HepG2 (cell line): ENCODE data around the gene ARFGEF3. TPM values are rescaled to one million over a fixed set of nuclear protein-coding genes. Genes with fewer than 3 reads are reported as not detected.

Experiments
- ATAC-seq: fragments of 200-7000 bp; cut with Tn5 transposase; 3 replicates; pipeline ENCODE4 v1.9.1; 2020; ENCODE audit warnings: mild to moderate bottlenecking, moderate library complexity
- BruUV-seq: library from RNA; stranded (reverse); fragments of 400-500 nt; replicated peaks from 2 replicates; lab custom pipeline; 2021; lab: Mats Ljungman, UMichigan
- CTCF ChIA-PET: fragments of 300-600 bp; formaldehyde crosslinking; extraction: SDS; loops from one replicate; lab custom pipeline; 2021; ENCODE audit warnings: low total read pairs, inconsistent platforms, low intra/inter-chr PET ratio; lab: Yijun Ruan, JAX
- POLR2A ChIA-PET: fragments of 350-600 bp; sonication (Branson Sonifier 250); formaldehyde crosslinking; loops from one replicate; lab custom pipeline; 2020; ENCODE audit warnings: antibody characterized with exemption, inconsistent platforms; lab: Yijun Ruan, JAX
- DNase-seq: peaks from one replicate; pipeline ENCODE4 v3.0.0-alpha.2; 2015; ENCODE audit warnings: low spot score
- FAIRE-seq: peaks from 3 replicates; lab custom pipeline; 2011; peaks lifted over from hg19 to GRCh38; lab: Jason Lieb, UNC
- H2AFZ ChIP-seq: one replicate; pipeline ENCODE4 v1.6.1; 2011; ENCODE audit warnings: low read length, inconsistent platforms
- H3K27ac ChIP-seq: fragments of 300-600 bp; 3 replicates; pipeline ENCODE4 v1.8.0; 2011; ENCODE audit warnings: mixed run types, mild to moderate bottlenecking, mixed read lengths, low read length, inconsistent platforms; ENCODE audit not compliant: insufficient read depth; ENCODE audit errors: extremely low read length
- H3K27me3 ChIP-seq, 2 experiments: fragments of 200-600 bp in 1 of 2; 2 replicates in 1 of 2; 3 replicates in 1 of 2; pipeline versions ENCODE4 v1.6.0 to v1.8.0; 2011; ENCODE audit warnings: low read length in 2 of 2, mild to moderate bottlenecking in 2 of 2, moderate library complexity in 2 of 2, inconsistent platforms in 1 of 2; ENCODE audit not compliant: insufficient read depth in 2 of 2, control insufficient read depth in 1 of 2
- H3K36me3 ChIP-seq, 2 experiments: fragments of 200-600 bp in 1 of 2; replicated peaks in 1 of 2; 2 replicates in 1 of 2; 3 replicates in 1 of 2; pipeline versions ENCODE4 v1.5.1 to v1.8.0; 2011; ENCODE audit warnings: low read length in 2 of 2, inconsistent platforms in 1 of 2; ENCODE audit not compliant: insufficient read depth in 2 of 2, control insufficient read depth in 1 of 2
- H3K4me1 ChIP-seq: 2 replicates; pipeline ENCODE4 v1.5.1; 2012; ENCODE audit warnings: low read length, inconsistent platforms; ENCODE audit not compliant: insufficient read depth
- H3K4me2 ChIP-seq: 2 replicates; pipeline ENCODE4 v1.6.0; 2011; ENCODE audit warnings: low read depth, low read length, inconsistent platforms
- H3K4me3 ChIP-seq, 3 experiments: fragments of 200-600 bp in 1 of 3; sonication (generic), shearing (Covaris generic) in 1 of 3; replicated peaks in 1 of 3; 2 replicates each; pipeline ENCODE4 v1.5.1; 2011 to 2016; ENCODE audit warnings: low read length in 3 of 3, inconsistent platforms in 2 of 3, low read depth in 2 of 3, mild to moderate bottlenecking in 2 of 3, control low read depth in 1 of 3, mixed read lengths in 1 of 3; ENCODE audit not compliant: insufficient read depth in 1 of 3
- H3K79me2 ChIP-seq: one replicate; pipeline ENCODE4 v1.6.1; 2011; ENCODE audit warnings: low read length, inconsistent platforms; ENCODE audit not compliant: insufficient read depth
- H3K9ac ChIP-seq: 2 replicates; pipeline ENCODE4 v1.6.0; 2011; ENCODE audit warnings: mild to moderate bottlenecking, low read depth, low read length, inconsistent platforms; ENCODE audit not compliant: insufficient read depth
- H3K9me3 ChIP-seq: 2 replicates; pipeline ENCODE4 v1.5.1; 2012; ENCODE audit warnings: mild to moderate bottlenecking, low read length
- H4K20me1 ChIP-seq: 2 replicates; pipeline ENCODE4 v1.6.0; 2011; ENCODE audit warnings: inconsistent platforms, mild to moderate bottlenecking, low read length, moderate library complexity; ENCODE audit not compliant: insufficient read depth
- DNMT3B ChIP-seq: conservative IDR thresholded peaks from 2 replicates; pipeline ENCODE4 v1.6.1; 2016; ENCODE audit warnings: missing biosample characterization, control low read depth
- ERF ChIP-seq: IDR thresholded peaks from 2 replicates; pipeline ENCODE4 v1.6.1; 2018; ENCODE audit warnings: missing biosample characterization, missing genetic modification reagents
- GTF2F1 ChIP-seq: fragments of 150-350 bp; IDR thresholded peaks from 2 replicates; pipeline ENCODE4 v1.6.1; 2014; ENCODE audit warnings: low read length
- JUNB ChIP-seq: sonication (generic); formaldehyde crosslinking; IDR thresholded peaks from 2 replicates; pipeline ENCODE4 v1.8.0; 2022; ENCODE audit warnings: missing genetic modification reagents, mild to moderate bottlenecking, borderline replicate concordance
- PPARG ChIP-seq: conservative IDR thresholded peaks from 2 replicates; pipeline ENCODE4 v1.6.1; 2016; ENCODE audit warnings: missing biosample characterization, missing genetic modification reagents
- RARA ChIP-seq: IDR thresholded peaks from 2 replicates; pipeline ENCODE4 v1.6.1; 2016; ENCODE audit warnings: missing genetic modification reagents, missing compliant biosample characterization
- TEAD3 ChIP-seq: optimal IDR thresholded peaks from 2 replicates; pipeline ENCODE3; 2016; ENCODE audit warnings: borderline replicate concordance
- TMF1 ChIP-seq: sonication (generic); formaldehyde crosslinking; IDR thresholded peaks from 2 replicates; pipeline ENCODE4 v1.8.1; 2022; ENCODE audit warnings: low read depth, missing genetic modification reagents
- ZFAT ChIP-seq: sonication (generic); formaldehyde crosslinking; conservative IDR thresholded peaks from 2 replicates; pipeline ENCODE4 v1.8.1; 2023; ENCODE audit warnings: missing genetic modification reagents, inconsistent platforms
- ZNF562 ChIP-seq: sonication (generic); formaldehyde crosslinking; IDR thresholded peaks from 2 replicates; pipeline ENCODE4 v1.8.0; 2022; ENCODE audit warnings: missing genetic modification reagents, borderline replicate concordance
- WGBS: methylation state at CpG from one replicate; pipeline ENCODE4 v1.1.6; 2017; ENCODE audit warnings: low lambda C conversion rate; 5-methylcytosine and 5-hydroxymethylcytosine counted together
- in situ Hi-C: cut with HindIII; loops from 2 replicates; pipeline ENCODE4 v1.10.0; 2017; ENCODE audit warnings: low pct_unique_long_range_greater_than_20kb; ENCODE audit not compliant: extremely low pct_ligation_motif_present
- intact Hi-C: fragments of 100-400 bp; cut with micrococcal nuclease; formaldehyde crosslinking; loops from one replicate; pipeline ENCODE4 v1.10.0; 2022; ENCODE audit not compliant: unreplicated experiment
- polyA plus RNA-seq, 8 experiments: library from polyadenylated mRNA; depleted of rRNA in 3 of 8; stranded (reverse) in 7 of 8; unstranded in 1 of 8; fragments of >200 nt; fragmentation: Illumina TruSeq in 4 of 8; extraction: Trizol in 4 of 8; gene quantifications; 2 replicates each; pipeline versions ENCODE4 v1.2.1 to v1.2.3, GENCODE V29; 2011 to 2016; ENCODE audit warnings: low read depth in 4 of 8, missing spikeins in 1 of 8, mixed read lengths in 1 of 8; ENCODE audit not compliant: insufficient read depth in 1 of 8
- total RNA-seq, 5 experiments: library from RNA; depleted of rRNA; stranded (reverse); fragments of >200 nt; fragmentation: Illumina TruSeq; extraction: Trizol; gene quantifications; 2 replicates each; pipeline ENCODE4 v1.2.3, GENCODE V29; 2016; ENCODE audit warnings: low read depth in 1 of 5
- TF ChIP-seq, protein P1 (sequence below), 2 experiments: sonication (generic) in 1 of 2; formaldehyde crosslinking in 1 of 2; IDR thresholded peaks; 2 replicates each; pipeline versions ENCODE4 v1.4.0 to v1.6.1; 2016 to 2020; ENCODE audit warnings: borderline replicate concordance in 1 of 2, low read depth in 1 of 2, mild to moderate bottlenecking in 1 of 2, missing genetic modification reagents in 1 of 2
- TF ChIP-seq, protein P2 (sequence below): sonication (generic); formaldehyde crosslinking; IDR thresholded peaks from 2 replicates; pipeline ENCODE4 v1.9.0; 2022; ENCODE audit warnings: low read depth, missing genetic modification reagents
- TF ChIP-seq, protein P3 (sequence below): IDR thresholded peaks from 2 replicates; pipeline ENCODE4 v1.4.0; 2020; ENCODE audit warnings: mild to moderate bottlenecking, missing genetic modification reagents

Gene ARFGEF3
- total and polyA plus RNA-seq, 2 of the 13 experiments (the other 11 are each of a cell fraction or from before 2014, with no cell fraction given), result 0.60 to 2.6 TPM

DNA sequence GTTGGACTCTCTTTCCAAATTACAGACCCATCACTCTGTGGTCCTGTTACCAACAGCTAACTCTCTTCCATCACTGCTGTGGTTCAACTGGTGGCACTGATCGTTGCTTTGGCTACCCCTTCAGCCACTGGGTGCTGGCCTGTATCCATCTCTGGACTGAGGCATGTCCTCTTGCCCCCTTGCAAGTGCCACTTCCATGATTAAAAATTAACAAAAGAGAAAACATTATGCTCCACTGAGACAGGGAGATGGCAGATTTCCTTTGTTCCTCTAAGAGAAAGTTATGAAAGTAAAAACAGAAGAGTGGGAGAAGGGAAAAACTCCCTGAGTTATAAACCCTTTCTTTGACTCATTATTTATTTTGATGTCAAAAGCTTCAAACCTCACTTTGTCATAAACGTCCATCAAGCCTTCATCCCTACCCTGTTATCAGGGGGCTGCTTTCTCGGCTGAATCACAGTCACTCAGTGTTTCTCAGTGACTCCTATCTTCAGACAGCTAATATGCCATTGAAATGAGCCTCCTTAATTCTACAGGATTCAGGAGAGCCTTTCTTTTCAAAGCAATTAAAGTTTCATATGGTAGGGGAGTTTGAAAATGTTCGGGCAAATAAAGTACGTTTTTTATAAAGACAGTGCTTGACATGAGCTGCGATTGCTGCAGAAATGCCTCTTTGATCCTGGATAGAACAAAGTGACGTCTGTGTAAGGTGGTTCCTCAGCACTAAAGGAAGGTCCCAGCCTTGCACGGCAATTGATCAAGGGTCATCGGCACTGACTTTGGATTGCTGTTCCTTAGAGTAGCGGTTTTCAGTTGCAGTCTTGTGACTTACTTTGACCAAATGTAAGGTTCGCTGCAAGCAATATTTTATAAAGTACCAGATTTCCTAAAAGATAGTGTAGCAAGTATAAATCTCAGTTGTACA is 106.5 kb downstream of the ARFGEF3 start:
- DNase-seq (peak; percentile 24), FAIRE-seq (peak; percentile 28)
- no peaks in the 10 kb centered on the region for H3K9me3 ChIP-seq
- no peak for TF ChIP-seq ZNF562 (CRISPR knock-in tag)
- TF ChIP-seq, protein P1, sequence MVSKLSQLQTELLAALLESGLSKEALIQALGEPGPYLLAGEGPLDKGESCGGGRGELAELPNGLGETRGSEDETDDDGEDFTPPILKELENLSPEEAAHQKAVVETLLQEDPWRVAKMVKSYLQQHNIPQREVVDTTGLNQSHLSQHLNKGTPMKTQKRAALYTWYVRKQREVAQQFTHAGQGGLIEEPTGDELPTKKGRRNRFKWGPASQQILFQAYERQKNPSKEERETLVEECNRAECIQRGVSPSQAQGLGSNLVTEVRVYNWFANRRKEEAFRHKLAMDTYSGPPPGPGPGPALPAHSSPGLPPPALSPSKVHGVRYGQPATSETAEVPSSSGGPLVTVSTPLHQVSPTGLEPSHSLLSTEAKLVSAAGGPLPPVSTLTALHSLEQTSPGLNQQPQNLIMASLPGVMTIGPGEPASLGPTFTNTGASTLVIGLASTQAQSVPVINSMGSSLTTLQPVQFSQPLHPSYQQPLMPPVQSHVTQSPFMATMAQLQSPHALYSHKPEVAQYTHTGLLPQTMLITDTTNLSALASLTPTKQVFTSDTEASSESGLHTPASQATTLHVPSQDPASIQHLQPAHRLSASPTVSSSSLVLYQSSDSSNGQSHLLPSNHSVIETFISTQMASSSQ (IDR thresholded peaks at IDR 0.05; ENCODE audit: low read depth), result peak; percentile 66
- TF ChIP-seq, protein P1 (CRISPR knock-in tag; IDR thresholded peaks at IDR 0.05; ENCODE audit: borderline replicate concordance), result no peak; the same call in 1 of the 2 replicates
- TF ChIP-seq RARA (CRISPR knock-in tag), result peak; percentile 15; the same call in 1 of the 2 replicates
- TF ChIP-seq, protein P2, sequence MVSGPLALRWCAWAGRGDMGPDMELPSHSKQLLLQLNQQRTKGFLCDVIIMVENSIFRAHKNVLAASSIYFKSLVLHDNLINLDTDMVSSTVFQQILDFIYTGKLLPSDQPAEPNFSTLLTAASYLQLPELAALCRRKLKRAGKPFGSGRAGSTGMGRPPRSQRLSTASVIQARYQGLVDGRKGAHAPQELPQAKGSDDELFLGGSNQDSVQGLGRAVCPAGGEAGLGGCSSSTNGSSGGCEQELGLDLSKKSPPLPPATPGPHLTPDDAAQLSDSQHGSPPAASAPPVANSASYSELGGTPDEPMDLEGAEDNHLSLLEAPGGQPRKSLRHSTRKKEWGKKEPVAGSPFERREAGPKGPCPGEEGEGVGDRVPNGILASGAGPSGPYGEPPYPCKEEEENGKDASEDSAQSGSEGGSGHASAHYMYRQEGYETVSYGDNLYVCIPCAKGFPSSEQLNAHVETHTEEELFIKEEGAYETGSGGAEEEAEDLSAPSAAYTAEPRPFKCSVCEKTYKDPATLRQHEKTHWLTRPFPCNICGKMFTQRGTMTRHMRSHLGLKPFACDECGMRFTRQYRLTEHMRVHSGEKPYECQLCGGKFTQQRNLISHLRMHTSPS (CRISPR knock-in tag), result 0 out of 2 replicates have a peak, but pooled peaks have one; percentile 29
- TF ChIP-seq TEAD3 (CRISPR knock-in tag), result peak; percentile 24
- TF ChIP-seq, protein P3, sequence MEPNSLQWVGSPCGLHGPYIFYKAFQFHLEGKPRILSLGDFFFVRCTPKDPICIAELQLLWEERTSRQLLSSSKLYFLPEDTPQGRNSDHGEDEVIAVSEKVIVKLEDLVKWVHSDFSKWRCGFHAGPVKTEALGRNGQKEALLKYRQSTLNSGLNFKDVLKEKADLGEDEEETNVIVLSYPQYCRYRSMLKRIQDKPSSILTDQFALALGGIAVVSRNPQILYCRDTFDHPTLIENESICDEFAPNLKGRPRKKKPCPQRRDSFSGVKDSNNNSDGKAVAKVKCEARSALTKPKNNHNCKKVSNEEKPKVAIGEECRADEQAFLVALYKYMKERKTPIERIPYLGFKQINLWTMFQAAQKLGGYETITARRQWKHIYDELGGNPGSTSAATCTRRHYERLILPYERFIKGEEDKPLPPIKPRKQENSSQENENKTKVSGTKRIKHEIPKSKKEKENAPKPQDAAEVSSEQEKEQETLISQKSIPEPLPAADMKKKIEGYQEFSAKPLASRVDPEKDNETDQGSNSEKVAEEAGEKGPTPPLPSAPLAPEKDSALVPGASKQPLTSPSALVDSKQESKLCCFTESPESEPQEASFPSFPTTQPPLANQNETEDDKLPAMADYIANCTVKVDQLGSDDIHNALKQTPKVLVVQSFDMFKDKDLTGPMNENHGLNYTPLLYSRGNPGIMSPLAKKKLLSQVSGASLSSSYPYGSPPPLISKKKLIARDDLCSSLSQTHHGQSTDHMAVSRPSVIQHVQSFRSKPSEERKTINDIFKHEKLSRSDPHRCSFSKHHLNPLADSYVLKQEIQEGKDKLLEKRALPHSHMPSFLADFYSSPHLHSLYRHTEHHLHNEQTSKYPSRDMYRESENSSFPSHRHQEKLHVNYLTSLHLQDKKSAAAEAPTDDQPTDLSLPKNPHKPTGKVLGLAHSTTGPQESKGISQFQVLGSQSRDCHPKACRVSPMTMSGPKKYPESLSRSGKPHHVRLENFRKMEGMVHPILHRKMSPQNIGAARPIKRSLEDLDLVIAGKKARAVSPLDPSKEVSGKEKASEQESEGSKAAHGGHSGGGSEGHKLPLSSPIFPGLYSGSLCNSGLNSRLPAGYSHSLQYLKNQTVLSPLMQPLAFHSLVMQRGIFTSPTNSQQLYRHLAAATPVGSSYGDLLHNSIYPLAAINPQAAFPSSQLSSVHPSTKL (CRISPR knock-in tag), result peak; percentile 22; the same call in 1 of the 2 replicates
- no peak for TF ChIP-seq JUNB
- TF ChIP-seq GTF2F1, result no peak
- TF ChIP-seq DNMT3B (CRISPR knock-in tag), result 0 out of 2 replicates have a peak, but pooled peaks have one; percentile 23
- TF ChIP-seq ZFAT, result no peak
- TF ChIP-seq ERF, result no peak
- TF ChIP-seq TMF1, result no peak
- 0 out of 2 replicates have a peak, but pooled peaks have one; percentile 8 for TF ChIP-seq PPARG

More for the DNA sequence above, 106.5 kb downstream of the ARFGEF3 start:
- no peak overlapping the region for H3K27ac ChIP-seq
- in situ Hi-C loops (no loop called here), intact Hi-C loops (no loop called here)
- BruUV-seq, result no TSS peak
- H3K4me1 ChIP-seq, result peaks cover 29% of the 10 kb centered on the region
- WGBS, result 8% methylated on average over 11 of the region's 11 CpGs
- no peaks in the 10 kb centered on the region for H4K20me1 ChIP-seq
- no peaks in the 10 kb centered on the region for H3K36me3 ChIP-seq
- no peak overlapping the region for H3K9ac ChIP-seq
- H2AFZ ChIP-seq, result no peak overlapping the region
- no peaks in the 10 kb centered on the region for H3K27me3 ChIP-seq
- peak; percentile 77 for ATAC-seq
- no peaks in the 10 kb centered on the region for H3K79me2 ChIP-seq
- H3K4me2 ChIP-seq, result peak overlapping the region; percentile 59
- CTCF ChIA-PET, result no interaction called here
- H3K4me3 ChIP-seq, result peak overlapping the region in 1 of 3 experiments; percentile 2; a peak in 2 of 6 replicates
- POLR2A ChIA-PET, result no interaction called here
